Cardiac muscle cell (in vitro differentiated cells and primary cell): ENCODE results near the gene PPDPF. TPM values are rescaled to one million over a fixed set of nuclear protein-coding genes. Genes with fewer than 3 reads are reported as not detected.
"Not testable (repeated sequence)": the region's sequence is repeated elsewhere in the genome, so short reads cannot be mapped to it uniquely, and the experiment has no call there.

Source experiments
- DNase-seq, 2 donors: peaks; one replicate each; pipeline versions ENCODE4 v3.0.0 to v3.0.0-alpha.2; 2010 to 2017; ENCODE audit warnings: low read depth in 1 of 2, low spot score in 1 of 2
- H3K27ac ChIP-seq: fragments of 200-600 bp; sonication (generic); 2 replicates; pipeline ENCODE4 v1.5.1; 2016
- H3K27me3 ChIP-seq: fragments of 200-600 bp; sonication (generic); 2 replicates; pipeline ENCODE4 v1.6.0; 2016; ENCODE audit warnings: control low read depth
- H3K36me3 ChIP-seq: fragments of 200-600 bp; sonication (generic); 2 replicates; pipeline ENCODE4 v1.5.1; 2016; ENCODE audit warnings: control low read depth
- H3K4me1 ChIP-seq: fragments of 200-600 bp; sonication (generic); 2 replicates; pipeline ENCODE4 v1.8.1; 2017; ENCODE audit warnings: low read depth, mild to moderate bottlenecking, mixed run types
- H3K4me3 ChIP-seq: fragments of 200-600 bp; sonication (generic); 2 replicates; pipeline ENCODE4 v1.5.1; 2016; ENCODE audit warnings: mild to moderate bottlenecking
- H3K9me3 ChIP-seq: fragments of 200-600 bp; sonication (generic); 2 replicates; pipeline ENCODE4 v1.5.1; 2017; ENCODE audit warnings: low read depth, mild to moderate bottlenecking, control low read depth
- polyA plus RNA-seq: library from polyadenylated mRNA; unstranded; fragments of >200 nt; fragmentation: Nextera tagmentation; extraction: Ambion mirVana; gene quantifications from 2 replicates; pipeline ENCODE4 v1.2.1, GENCODE V29; 2016
- total RNA-seq: library from RNA; depleted of rRNA; stranded (reverse); fragments of >200 nt; gene quantifications from 2 replicates; pipeline ENCODE4 v1.2.3, GENCODE V29; 2016
- TF ChIP-seq, protein P1 (sequence below): IDR thresholded peaks from 2 replicates; pipeline ENCODE4 v1.5.1; 2012; ENCODE audit warnings: low read depth, mild to moderate bottlenecking, low read length

PPDPF gene
- total and polyA plus RNA-seq, 2 experiments from 2014 or later = 265 to 368 TPM

DNA sequence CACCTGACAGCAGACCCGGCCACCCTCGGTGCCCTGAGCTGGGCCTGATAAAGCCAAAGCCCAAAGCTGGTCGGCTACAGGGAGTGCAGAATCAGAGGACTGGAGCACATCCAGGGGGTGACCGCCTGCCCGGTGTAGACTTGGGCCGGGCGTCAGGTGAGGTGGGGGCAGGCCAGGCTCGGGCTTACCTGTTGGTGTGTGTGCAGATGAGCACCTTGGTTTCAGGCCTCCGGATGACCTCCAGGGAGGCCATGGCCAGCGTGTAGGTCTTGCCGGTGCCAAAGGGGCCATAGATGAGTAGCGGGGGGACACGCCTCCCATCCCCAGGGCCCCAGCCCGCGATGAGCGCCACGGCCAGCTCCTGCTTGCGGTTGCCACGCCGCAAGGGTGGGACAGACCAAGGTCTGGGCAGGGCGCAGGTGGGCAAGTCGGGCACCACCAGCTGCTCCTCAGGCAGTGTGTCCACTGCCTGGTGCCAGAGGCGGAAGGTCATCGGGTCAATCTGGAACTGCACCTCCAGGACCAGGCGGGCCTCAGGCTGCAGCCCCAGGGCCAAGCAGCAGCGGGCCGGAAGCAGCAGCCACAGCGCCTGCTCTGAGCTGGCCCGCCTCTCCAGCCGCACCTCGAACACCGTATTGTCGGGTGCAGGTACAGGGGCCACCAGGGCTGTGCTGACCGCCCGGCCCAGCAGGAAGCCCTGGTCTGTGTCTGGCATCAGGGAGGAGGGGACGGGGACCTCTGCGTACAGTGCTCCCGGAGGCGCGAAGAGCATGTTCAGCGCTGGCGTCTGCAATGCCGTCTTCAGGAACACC is 47.8 kb downstream of the PPDPF start:
- Histone ChIP-seq H3K36me3 (no peaks in the 10 kb centered on the region), H3K4me3 (no peak overlapping the region)
- TF ChIP-seq, protein P1, sequence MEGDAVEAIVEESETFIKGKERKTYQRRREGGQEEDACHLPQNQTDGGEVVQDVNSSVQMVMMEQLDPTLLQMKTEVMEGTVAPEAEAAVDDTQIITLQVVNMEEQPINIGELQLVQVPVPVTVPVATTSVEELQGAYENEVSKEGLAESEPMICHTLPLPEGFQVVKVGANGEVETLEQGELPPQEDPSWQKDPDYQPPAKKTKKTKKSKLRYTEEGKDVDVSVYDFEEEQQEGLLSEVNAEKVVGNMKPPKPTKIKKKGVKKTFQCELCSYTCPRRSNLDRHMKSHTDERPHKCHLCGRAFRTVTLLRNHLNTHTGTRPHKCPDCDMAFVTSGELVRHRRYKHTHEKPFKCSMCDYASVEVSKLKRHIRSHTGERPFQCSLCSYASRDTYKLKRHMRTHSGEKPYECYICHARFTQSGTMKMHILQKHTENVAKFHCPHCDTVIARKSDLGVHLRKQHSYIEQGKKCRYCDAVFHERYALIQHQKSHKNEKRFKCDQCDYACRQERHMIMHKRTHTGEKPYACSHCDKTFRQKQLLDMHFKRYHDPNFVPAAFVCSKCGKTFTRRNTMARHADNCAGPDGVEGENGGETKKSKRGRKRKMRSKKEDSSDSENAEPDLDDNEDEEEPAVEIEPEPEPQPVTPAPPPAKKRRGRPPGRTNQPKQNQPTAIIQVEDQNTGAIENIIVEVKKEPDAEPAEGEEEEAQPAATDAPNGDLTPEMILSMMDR = no peak

DNA sequence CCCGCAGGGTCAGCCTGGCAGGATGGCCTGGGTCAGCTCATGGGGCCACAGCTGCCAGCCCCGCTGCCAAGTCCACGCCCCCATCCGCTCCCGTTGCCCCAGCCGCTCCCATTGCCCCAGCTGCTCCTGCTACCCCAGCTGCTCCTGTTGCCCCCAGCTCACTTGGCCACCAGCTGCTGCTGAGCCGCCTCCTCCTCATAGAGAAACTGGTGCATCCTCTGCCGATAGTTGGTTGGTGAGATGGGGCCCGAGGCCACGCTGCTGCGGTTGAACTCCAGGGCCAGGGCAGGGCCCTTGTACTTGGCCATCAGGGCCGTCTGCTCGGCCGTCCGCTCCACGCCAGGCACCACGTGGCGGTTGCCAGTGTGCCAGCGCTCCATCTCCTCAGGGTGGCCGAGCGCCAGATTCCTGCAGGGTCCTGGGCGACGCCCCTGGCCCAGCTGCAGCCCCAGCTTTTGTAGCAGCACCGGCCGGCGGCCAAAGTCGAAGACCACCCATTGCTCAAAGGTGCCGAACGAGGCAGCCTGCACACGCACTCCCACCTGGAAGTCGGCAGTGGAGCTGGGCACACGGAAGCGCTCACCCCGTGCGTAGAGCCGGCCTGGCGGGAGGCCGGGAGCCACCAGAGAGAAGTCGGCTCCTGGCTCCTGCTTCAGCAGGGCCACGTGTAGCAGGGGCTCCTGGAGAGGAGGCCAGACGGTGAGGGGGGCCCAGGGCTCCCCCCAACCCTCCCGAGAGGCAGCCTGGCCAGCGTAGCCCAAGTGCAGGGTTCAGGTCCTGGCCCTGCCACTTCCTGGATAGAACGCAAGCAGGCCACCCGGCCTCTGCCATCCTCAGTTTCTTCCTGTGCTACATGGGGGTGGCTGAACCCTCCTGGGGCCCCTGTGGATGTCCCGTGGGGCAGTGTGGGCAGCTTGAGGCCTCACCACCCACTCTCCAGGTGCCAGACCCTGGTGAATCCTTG is 48.7 kb downstream of the PPDPF start:
- Histone ChIP-seq H3K27ac (no peak overlapping the region), H3K27me3 (no peaks in the 10 kb centered on the region), H3K4me3 (no peak overlapping the region), H3K4me1 (no peaks in the 10 kb centered on the region), H3K9me3 (no peaks in the 10 kb centered on the region), H3K36me3 (no peaks in the 10 kb centered on the region)
- no peak for DNase-seq
- TF ChIP-seq, protein P1 = no peak

More for the DNA sequence above, 47.8 kb downstream of the PPDPF start:
- H3K9me3 ChIP-seq = no peaks in the 10 kb centered on the region
- no peaks in the 10 kb centered on the region for H3K4me1 ChIP-seq
- H3K27ac ChIP-seq = no peak overlapping the region
- no peak for DNase-seq
- no peaks in the 10 kb centered on the region for H3K27me3 ChIP-seq

DNA sequence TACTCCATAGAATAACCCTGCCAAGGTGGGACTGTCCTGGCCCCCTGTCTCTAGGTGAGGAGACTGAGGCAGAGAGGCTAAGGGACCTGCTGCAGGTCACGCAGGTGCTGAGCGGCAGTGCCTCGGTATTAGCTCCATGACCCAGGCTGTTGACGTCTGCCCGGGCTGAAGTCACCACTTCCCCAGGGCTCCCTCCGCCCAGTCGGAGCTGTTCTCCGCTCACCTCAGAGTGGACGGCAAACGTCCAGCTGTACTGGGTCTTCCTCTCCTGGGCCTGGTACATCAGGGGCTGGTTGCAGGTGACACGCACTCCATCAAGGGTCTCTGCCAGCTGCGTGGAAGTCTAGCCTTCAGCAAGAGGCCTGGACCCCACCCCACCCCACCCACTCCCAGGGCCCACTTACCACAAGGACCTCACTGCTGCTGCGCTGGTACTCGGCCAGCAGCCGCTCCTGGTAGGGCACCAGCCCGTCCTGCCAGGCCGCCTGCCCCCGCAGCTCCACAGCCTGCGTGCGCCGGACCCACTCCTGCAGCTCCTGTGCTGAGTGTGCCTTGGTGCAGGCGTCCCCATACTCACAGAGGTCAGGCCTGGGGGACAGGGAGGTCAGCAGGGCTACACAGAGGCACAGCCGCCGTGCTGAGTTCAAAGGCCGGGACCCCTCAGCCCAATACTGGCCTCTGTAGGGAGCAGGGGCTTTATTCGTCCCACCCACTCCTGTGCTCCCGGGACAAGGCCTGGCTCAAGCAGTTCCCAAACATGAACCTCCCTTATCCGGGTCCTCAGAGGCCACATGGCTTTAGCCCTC is 49.9 kb downstream of the PPDPF start:
- Histone ChIP-seq H3K36me3 (no peaks in the 10 kb centered on the region), H3K27me3 (no peaks in the 10 kb centered on the region), H3K9me3 (no peaks in the 10 kb centered on the region), H3K4me3 (no peak overlapping the region), H3K4me1 (no peaks in the 10 kb centered on the region), H3K27ac (no peak overlapping the region)
- TF ChIP-seq, protein P1 = no peak
- DNase-seq = no peak

DNA sequence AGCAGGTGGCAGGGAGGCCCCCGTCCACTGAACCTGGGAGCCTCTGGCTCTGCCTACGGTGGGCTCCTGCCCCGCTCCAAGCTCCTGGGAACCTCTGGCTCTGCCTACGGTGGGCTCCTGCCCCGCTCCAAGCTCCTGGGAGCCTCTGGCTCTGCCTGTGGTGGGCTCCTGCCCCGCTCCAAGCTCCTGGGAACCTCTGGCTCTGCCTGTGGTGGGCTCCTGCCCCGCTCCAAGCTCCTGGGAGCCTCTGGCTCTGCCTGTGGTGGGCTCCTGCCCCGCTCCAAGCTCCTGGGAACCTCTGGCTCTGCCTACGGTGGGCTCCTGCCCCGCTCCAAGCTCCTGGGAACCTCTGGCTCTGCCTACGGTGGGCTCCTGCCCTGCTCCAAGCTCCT is 50.5 kb downstream of the PPDPF start:
- H3K4me3 ChIP-seq, H3K9me3 ChIP-seq, H3K36me3 ChIP-seq, H3K27ac ChIP-seq, DNase-seq, H3K4me1 ChIP-seq, H3K27me3 ChIP-seq: not testable (repeated sequence)

Other genes with a start within 250 kb of the PPDPF start
- 63.2 and 96.5 TPM in 2 replicates for gene ARFGAP1, start 248.0 kb upstream of the PPDPF start, total RNA-seq
- gene ARFGAP1, start 248.0 kb upstream of the PPDPF start, polyA plus RNA-seq = 85.3 and 94.5 TPM in 2 replicates
- gene COL20A1, start 227.6 kb upstream of the PPDPF start, total RNA-seq = 0.85 TPM in 1 of 2 replicates, not detected in the other
- gene COL20A1, start 227.6 kb upstream of the PPDPF start, polyA plus RNA-seq = 1.4 TPM in 1 of 2 replicates, not detected in the other
- gene CHRNA4, start 159.4 kb upstream of the PPDPF start, total RNA-seq = 0.11 and 0.15 TPM in 2 replicates
- gene CHRNA4, start 159.4 kb upstream of the PPDPF start, polyA plus RNA-seq = not detected in 2 replicates
- 13.7 and 18.0 TPM in 2 replicates for gene KCNQ2, start 48.1 kb upstream of the PPDPF start, total RNA-seq
- gene KCNQ2, start 48.1 kb upstream of the PPDPF start, polyA plus RNA-seq = 17.3 and 18.6 TPM in 2 replicates
- 1,016 and 1,067 TPM in 2 replicates for gene EEF1A2, start 21.7 kb upstream of the PPDPF start, total RNA-seq
- 309 and 337 TPM in 2 replicates for gene EEF1A2, start 21.7 kb upstream of the PPDPF start, polyA plus RNA-seq
- gene PTK6, start 16.6 kb downstream of the PPDPF start, total RNA-seq = not detected in 2 replicates
- 0.30 and 0.38 TPM in 2 replicates for gene PTK6, start 16.6 kb downstream of the PPDPF start, polyA plus RNA-seq
- gene SRMS, start 27.0 kb downstream of the PPDPF start, total RNA-seq = not detected in 2 replicates
- gene SRMS, start 27.0 kb downstream of the PPDPF start, polyA plus RNA-seq = not detected in 2 replicates
- 3.4 and 3.7 TPM in 2 replicates for gene FNDC11, start 33.4 kb downstream of the PPDPF start, total RNA-seq
- 0.09 and 2.9 TPM in 2 replicates for gene FNDC11, start 33.4 kb downstream of the PPDPF start, polyA plus RNA-seq
- gene HELZ2, start 53.5 kb downstream of the PPDPF start, total RNA-seq = 8.7 and 14.3 TPM in 2 replicates
- 1.4 and 1.7 TPM in 2 replicates for gene HELZ2, start 53.5 kb downstream of the PPDPF start, polyA plus RNA-seq
- 10.9 and 15.4 TPM in 2 replicates for gene GMEB2, start 106.3 kb downstream of the PPDPF start, total RNA-seq
- 10.8 and 11.4 TPM in 2 replicates for gene GMEB2, start 106.3 kb downstream of the PPDPF start, polyA plus RNA-seq
- 6.6 and 18.4 TPM in 2 replicates for gene STMN3, start 132.7 kb downstream of the PPDPF start, total RNA-seq
- 5.7 and 9.9 TPM in 2 replicates for gene STMN3, start 132.7 kb downstream of the PPDPF start, polyA plus RNA-seq
- gene RTEL1, start 137.5 kb downstream of the PPDPF start, total RNA-seq = 14.9 TPM in 2 replicates
- gene RTEL1, start 137.5 kb downstream of the PPDPF start, polyA plus RNA-seq = 14.8 and 15.8 TPM in 2 replicates
- 9.5 and 10.3 TPM in 2 replicates for gene TNFRSF6B, start 175.9 kb downstream of the PPDPF start, total RNA-seq
- gene TNFRSF6B, start 175.9 kb downstream of the PPDPF start, polyA plus RNA-seq = 3.3 and 4.9 TPM in 2 replicates
- 46.1 and 61.3 TPM in 2 replicates for gene ARFRP1, start 187.2 kb downstream of the PPDPF start, total RNA-seq
- gene ARFRP1, start 187.2 kb downstream of the PPDPF start, polyA plus RNA-seq = 75.0 and 85.1 TPM in 2 replicates
- 36.3 and 48.8 TPM in 2 replicates for gene ZGPAT, start 187.3 kb downstream of the PPDPF start, total RNA-seq
- 30.0 and 37.5 TPM in 2 replicates for gene ZGPAT, start 187.3 kb downstream of the PPDPF start, polyA plus RNA-seq
- 10.1 and 19.2 TPM in 2 replicates for gene LIME1, start 215.9 kb downstream of the PPDPF start, total RNA-seq
- 7.0 and 17.4 TPM in 2 replicates for gene LIME1, start 215.9 kb downstream of the PPDPF start, polyA plus RNA-seq
- gene SLC2A4RG, start 219.0 kb downstream of the PPDPF start, total RNA-seq = 79.2 and 177 TPM in 2 replicates
- gene SLC2A4RG, start 219.0 kb downstream of the PPDPF start, polyA plus RNA-seq = 46.6 and 58.0 TPM in 2 replicates